ENCODE measurements around the gene ZP1. TPM values are rescaled to one million over a fixed set of nuclear protein-coding genes. Genes with fewer than 3 reads are reported as not detected.
A peak's percentile ranks its signal among the peaks of the same experiment; 100 is the strongest.

The ZP1 gene
- total and polyA plus RNA-seq, 2 of the 13 experiments (the other 11 are each of a cell fraction or from before 2014, with no cell fraction given), result 0.16 TPM; not detected in 1

DNA sequence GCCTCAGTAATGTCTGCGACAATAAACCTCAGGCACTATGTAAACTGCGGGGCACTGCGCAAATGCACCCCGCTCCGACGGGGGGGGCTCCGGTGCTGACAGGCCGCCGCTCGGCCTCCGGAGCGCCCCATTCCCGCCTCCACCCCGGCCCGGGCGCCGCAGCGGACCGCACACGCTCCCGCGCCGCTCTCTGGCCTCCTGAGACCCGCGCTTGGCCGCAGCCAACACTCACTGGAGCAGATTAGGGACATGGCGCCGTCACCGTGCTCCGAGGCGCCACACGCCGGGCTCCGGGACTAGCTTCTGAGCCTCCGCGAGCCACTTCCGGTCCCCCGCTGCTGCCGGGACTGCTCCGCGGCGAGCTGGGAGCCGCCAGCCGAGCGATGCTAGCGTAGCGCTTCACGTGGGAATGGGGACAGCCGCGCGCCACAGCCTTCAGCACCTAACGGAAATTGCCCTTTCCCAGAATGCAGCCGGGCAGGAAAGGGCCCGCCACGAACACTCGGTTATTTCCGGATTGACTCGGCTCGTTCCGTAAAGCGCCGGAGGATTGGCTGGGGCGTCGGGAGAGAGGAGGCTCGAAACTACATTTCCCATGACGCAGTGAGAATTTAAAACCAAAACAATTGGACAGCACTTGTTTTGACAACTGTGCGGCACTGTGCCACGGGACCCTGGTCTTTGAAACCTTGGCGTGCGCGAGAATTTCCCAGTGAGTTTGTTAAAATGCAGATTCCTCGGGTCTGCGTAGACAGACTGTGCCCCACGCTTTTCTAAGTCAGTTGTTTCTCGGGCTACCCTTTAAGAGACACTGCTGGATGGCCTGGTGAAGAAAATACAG, 39.0 kb downstream of the ZP1 start, which contains the start of gene PRPF19 (continued):
- TF ChIP-seq HNRNPL (IDR thresholded peaks at IDR 0.05; ENCODE audit: low read depth, low read length), result no peak
- TF ChIP-seq SAFB2 (CRISPR knock-in tag; IDR thresholded peaks at IDR 0.05; ENCODE audit: borderline replicate concordance, low read depth), result no peak
- TF ChIP-seq ZNF232 (CRISPR knock-in tag; IDR thresholded peaks at IDR 0.05; ENCODE audit: borderline replicate concordance), result peak; percentile 82; the same call in 1 of the 2 replicates
- TF ChIP-seq KLF16 (CRISPR knock-in tag; IDR thresholded peaks at IDR 0.05), result peak in 1 of 2 experiments; percentile 64; a peak in 1 of 4 replicates
- TF ChIP-seq, protein P1, sequence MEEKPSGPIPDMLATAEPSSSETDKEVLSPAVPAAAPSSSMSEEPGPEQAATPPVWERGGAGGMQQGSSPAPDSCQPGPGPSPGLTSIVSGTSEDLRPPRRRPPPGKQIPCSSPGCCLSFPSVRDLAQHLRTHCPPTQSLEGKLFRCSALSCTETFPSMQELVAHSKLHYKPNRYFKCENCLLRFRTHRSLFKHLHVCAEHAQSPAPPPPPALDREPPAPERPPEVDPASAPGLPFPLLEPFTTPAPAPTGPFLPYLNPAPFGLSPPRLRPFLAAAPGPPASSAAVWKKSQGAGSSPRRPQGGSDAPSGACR (CRISPR knock-in tag; IDR thresholded peaks at IDR 0.05), result 0 out of 2 replicates have a peak, but pooled peaks have one; percentile 45
- peak; percentile 94 for TF ChIP-seq TBX2 (CRISPR knock-in tag; IDR thresholded peaks at IDR 0.05; ENCODE audit: borderline replicate concordance)
- no peak for TF ChIP-seq KLF12 (CRISPR knock-in tag; IDR thresholded peaks at IDR 0.05; ENCODE audit: borderline replicate concordance)
- TF ChIP-seq ETV5 (CRISPR knock-in tag; IDR thresholded peaks at IDR 0.05; ENCODE audit: borderline replicate concordance), result peak; percentile 86
- TF ChIP-seq ZNF549 (CRISPR knock-in tag; IDR thresholded peaks at IDR 0.05), result no peak
- no peak for TF ChIP-seq SOX13 (IDR thresholded peaks at IDR 0.05)
- TF ChIP-seq SOX13 (CRISPR knock-in tag; conservative IDR thresholded peaks at IDR 0.05 in 1 of 2, IDR thresholded peaks at IDR 0.05 in 1 of 2), result no peak
- TF ChIP-seq U2AF2 (IDR thresholded peaks at IDR 0.05; ENCODE audit: low read depth, low read length), result no peak
- TF ChIP-seq ZBTB21 (CRISPR knock-in tag; IDR thresholded peaks at IDR 0.05), result no peak
- TF ChIP-seq, protein P2, sequence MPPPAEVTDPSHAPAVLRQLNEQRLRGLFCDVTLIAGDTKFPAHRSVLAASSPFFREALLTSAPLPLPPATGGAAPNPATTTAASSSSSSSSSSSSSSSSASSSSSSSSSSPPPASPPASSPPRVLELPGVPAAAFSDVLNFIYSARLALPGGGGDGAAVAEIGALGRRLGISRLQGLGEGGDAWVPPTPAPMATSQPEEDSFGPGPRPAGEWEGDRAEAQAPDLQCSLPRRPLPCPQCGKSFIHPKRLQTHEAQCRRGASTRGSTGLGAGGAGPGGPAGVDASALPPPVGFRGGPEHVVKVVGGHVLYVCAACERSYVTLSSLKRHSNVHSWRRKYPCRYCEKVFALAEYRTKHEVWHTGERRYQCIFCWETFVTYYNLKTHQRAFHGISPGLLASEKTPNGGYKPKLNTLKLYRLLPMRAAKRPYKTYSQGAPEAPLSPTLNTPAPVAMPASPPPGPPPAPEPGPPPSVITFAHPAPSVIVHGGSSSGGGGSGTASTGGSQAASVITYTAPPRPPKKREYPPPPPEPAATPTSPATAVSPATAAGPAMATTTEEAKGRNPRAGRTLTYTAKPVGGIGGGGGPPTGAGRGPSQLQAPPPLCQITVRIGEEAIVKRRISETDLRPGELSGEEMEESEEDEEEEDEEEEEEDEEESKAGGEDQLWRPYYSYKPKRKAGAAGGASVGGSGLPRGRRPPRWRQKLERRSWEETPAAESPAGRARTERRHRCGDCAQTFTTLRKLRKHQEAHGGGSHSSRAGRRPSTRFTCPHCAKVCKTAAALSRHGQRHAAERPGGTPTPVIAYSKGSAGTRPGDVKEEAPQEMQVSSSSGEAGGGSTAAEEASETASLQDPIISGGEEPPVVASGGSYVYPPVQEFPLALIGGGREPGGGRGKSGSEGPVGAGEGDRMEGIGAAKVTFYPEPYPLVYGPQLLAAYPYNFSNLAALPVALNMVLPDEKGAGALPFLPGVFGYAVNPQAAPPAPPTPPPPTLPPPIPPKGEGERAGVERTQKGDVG (CRISPR knock-in tag; IDR thresholded peaks at IDR 0.05; ENCODE audit: borderline replicate concordance), result no peak
- no peak for TF ChIP-seq PAF1 (CRISPR knock-in tag; IDR thresholded peaks at IDR 0.05)
- peak; percentile 72; the same call in 1 of the 2 replicates for TF ChIP-seq SNAPC2 (CRISPR knock-in tag; IDR thresholded peaks at IDR 0.05)
- peak; percentile 74; the same call in 1 of the 2 replicates for TF ChIP-seq HES4 (CRISPR knock-in tag; IDR thresholded peaks at IDR 0.05; ENCODE audit: borderline replicate concordance)
- no peak for TF ChIP-seq ZNF296 (CRISPR knock-in tag; conservative IDR thresholded peaks at IDR 0.05)
- TF ChIP-seq SOX6 (IDR thresholded peaks at IDR 0.05), result no peak
- no peak; the same call in 1 of the 2 replicates for TF ChIP-seq SOX6 (CRISPR knock-in tag; IDR thresholded peaks at IDR 0.05)
- TF ChIP-seq, protein P3, sequence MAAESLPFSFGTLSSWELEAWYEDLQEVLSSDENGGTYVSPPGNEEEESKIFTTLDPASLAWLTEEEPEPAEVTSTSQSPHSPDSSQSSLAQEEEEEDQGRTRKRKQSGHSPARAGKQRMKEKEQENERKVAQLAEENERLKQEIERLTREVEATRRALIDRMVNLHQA (CRISPR knock-in tag; IDR thresholded peaks at IDR 0.05), result no peak
- TF ChIP-seq AHR (CRISPR knock-in tag; IDR thresholded peaks at IDR 0.05), result peak; percentile 66; the same call in 1 of the 2 replicates
- TF ChIP-seq, protein P4, sequence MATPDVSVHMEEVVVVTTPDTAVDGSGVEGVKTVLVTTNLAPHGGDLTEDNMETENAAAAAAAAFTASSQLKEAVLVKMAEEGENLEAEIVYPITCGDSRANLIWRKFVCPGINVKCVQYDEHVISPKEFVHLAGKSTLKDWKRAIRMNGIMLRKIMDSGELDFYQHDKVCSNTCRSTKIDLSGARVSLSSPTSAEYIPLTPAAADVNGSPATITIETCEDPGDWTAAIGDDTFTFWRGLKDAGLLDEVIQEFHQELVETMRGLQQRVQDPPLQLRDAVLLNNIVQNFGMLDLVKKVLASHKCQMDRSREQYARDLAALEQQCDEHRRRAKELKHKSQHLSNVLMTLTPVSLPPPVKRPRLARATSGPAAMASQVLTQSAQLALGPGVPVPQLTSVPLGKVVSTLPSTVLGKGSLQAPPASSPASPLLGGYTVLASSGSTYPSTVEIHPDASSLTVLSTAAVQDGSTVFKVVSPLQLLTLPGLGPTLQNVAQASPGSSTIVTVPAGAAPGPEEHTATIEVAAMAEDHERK (CRISPR knock-in tag; IDR thresholded peaks at IDR 0.05; ENCODE audit: low read depth), result no peak
- no peak for TF ChIP-seq HNRNPUL1 (IDR thresholded peaks at IDR 0.05; ENCODE audit: low read depth, low read length)
- TF ChIP-seq ZNF547 (CRISPR knock-in tag; IDR thresholded peaks at IDR 0.05), result peak; percentile 84
